H9 (cell line): ENCODE data around the gene RIPPLY3. TPM values are rescaled to one million over a fixed set of nuclear protein-coding genes. Genes with fewer than 3 reads are reported as not detected.
A peak's percentile ranks its signal among the peaks of the same experiment; 100 is the strongest.
"Not testable (repeated sequence)": the region's sequence is repeated elsewhere in the genome, so short reads cannot be mapped to it uniquely, and the experiment has no call there.

Experiments used
- DNase-seq: peaks from one replicate; pipeline ENCODE4 v3.0.0-alpha.2; 2017
- H2AFZ ChIP-seq: one replicate; pipeline ENCODE4 v1.6.1; 2013; ENCODE audit warnings: mild to moderate bottlenecking, low read length, control low read depth, moderate library complexity
- H2AK5ac ChIP-seq: 2 replicates; pipeline ENCODE4 v1.6.1; 2013; ENCODE audit warnings: low read length, control low read depth, mixed read lengths; ENCODE audit not compliant: insufficient read length
- H2BK120ac ChIP-seq: one replicate; pipeline ENCODE4 v1.6.1; 2013; ENCODE audit warnings: low read depth, mild to moderate bottlenecking, low read length, control low read depth, inconsistent platforms; ENCODE audit not compliant: poor library complexity, severe bottlenecking
- H2BK12ac ChIP-seq: 2 replicates; pipeline ENCODE4 v1.6.1; 2013; ENCODE audit warnings: low read length, control low read depth, mixed read lengths, low read depth; ENCODE audit not compliant: insufficient read length
- H2BK15ac ChIP-seq: 2 replicates; pipeline ENCODE4 v1.6.1; 2013; ENCODE audit warnings: low read depth, low read length, control low read depth
- H2BK20ac ChIP-seq: one replicate; pipeline ENCODE4 v1.6.1; 2013; ENCODE audit warnings: low read depth, mild to moderate bottlenecking, low read length, control low read depth, inconsistent platforms; ENCODE audit not compliant: poor library complexity, severe bottlenecking
- H2BK5ac ChIP-seq: 2 replicates; pipeline ENCODE4 v1.6.1; 2013; ENCODE audit warnings: low read length, control low read depth, mixed read lengths; ENCODE audit not compliant: insufficient read length
- H3K14ac ChIP-seq: 2 replicates; pipeline ENCODE4 v1.6.1; 2013; ENCODE audit warnings: low read length, control low read depth; ENCODE audit not compliant: insufficient read depth
- H3K18ac ChIP-seq: 2 replicates; pipeline ENCODE4 v1.6.1; 2013; ENCODE audit warnings: low read depth, mild to moderate bottlenecking, mixed read lengths, low read length, control low read depth; ENCODE audit not compliant: insufficient read length
- H3K23ac ChIP-seq: 2 replicates; pipeline ENCODE4 v1.6.1; 2013; ENCODE audit warnings: low read length, control low read depth, mixed read lengths, low read depth; ENCODE audit not compliant: insufficient read length
- H3K23me2 ChIP-seq: 2 replicates; pipeline ENCODE4 v1.6.1; 2013; ENCODE audit warnings: low read depth, mild to moderate bottlenecking, mixed read lengths, low read length, control low read depth; ENCODE audit not compliant: insufficient read length, poor library complexity, severe bottlenecking
- H3K27ac ChIP-seq: 2 replicates; pipeline ENCODE4 v1.5.1; 2013; ENCODE audit warnings: low read length, control low read depth, mixed read lengths, low read depth; ENCODE audit not compliant: insufficient read length
- H3K27me3 ChIP-seq: 2 replicates; pipeline ENCODE4 v1.6.1; 2013; ENCODE audit warnings: low read length, control low read depth, inconsistent platforms; ENCODE audit not compliant: insufficient read depth
- H3K4ac ChIP-seq: 2 replicates; pipeline ENCODE4 v1.6.1; 2013; ENCODE audit warnings: low read depth, mild to moderate bottlenecking, control low read depth, inconsistent platforms, low read length, moderate library complexity
- H3K4me1 ChIP-seq: 2 replicates; pipeline ENCODE4 v1.6.1; 2013; ENCODE audit warnings: low read length, control low read depth, inconsistent platforms; ENCODE audit not compliant: insufficient read depth
- H3K4me2 ChIP-seq: 2 replicates; pipeline ENCODE4 v1.6.1; 2013; ENCODE audit warnings: low read length, control low read depth, mixed read lengths; ENCODE audit not compliant: insufficient read length, insufficient read depth
- H3K56ac ChIP-seq: 2 replicates; pipeline ENCODE4 v1.6.1; 2013; ENCODE audit warnings: low read depth, mild to moderate bottlenecking, mixed read lengths, low read length, control low read depth; ENCODE audit not compliant: insufficient read length
- H3K79me1 ChIP-seq: 2 replicates; pipeline ENCODE4 v1.6.1; 2013; ENCODE audit warnings: low read depth, mild to moderate bottlenecking, moderate library complexity, low read length, control low read depth, inconsistent platforms; ENCODE audit not compliant: insufficient read depth, poor library complexity, severe bottlenecking
- H3K79me2 ChIP-seq: 2 replicates; pipeline ENCODE4 v1.6.1; 2013; ENCODE audit warnings: low read length, control low read depth, inconsistent platforms; ENCODE audit not compliant: insufficient read depth
- H3K9ac ChIP-seq: 2 replicates; pipeline ENCODE4 v1.6.1; 2013; ENCODE audit warnings: low read length, control low read depth, mixed read lengths; ENCODE audit not compliant: insufficient read length; ENCODE audit errors: extremely low read depth
- H3K9me3 ChIP-seq: one replicate; pipeline ENCODE4 v1.6.1; 2013; ENCODE audit warnings: low read depth, low read length, inconsistent platforms; ENCODE audit not compliant: control insufficient read depth
- H3T11ph ChIP-seq: one replicate; pipeline ENCODE4 v1.6.1; 2013; ENCODE audit warnings: mild to moderate bottlenecking, low read length, control low read depth, inconsistent platforms
- H4K20me1 ChIP-seq: one replicate; pipeline ENCODE4 v1.6.1; 2013; ENCODE audit not compliant: control insufficient read depth, insufficient read length, insufficient read depth
- H4K5ac ChIP-seq: 2 replicates; pipeline ENCODE4 v1.6.1; 2013; ENCODE audit warnings: low read depth, mild to moderate bottlenecking, mixed read lengths, low read length, control low read depth; ENCODE audit not compliant: insufficient read length
- H4K8ac ChIP-seq: replicated peaks from 2 replicates; pipeline ENCODE4 v1.6.1; 2013; ENCODE audit warnings: low read length, control low read depth, mixed read lengths, low read depth; ENCODE audit not compliant: insufficient read length
- H4K91ac ChIP-seq: 2 replicates; pipeline ENCODE4 v1.6.1; 2013; ENCODE audit warnings: low read depth, mild to moderate bottlenecking, moderate library complexity, mixed read lengths, low read length, control low read depth; ENCODE audit not compliant: insufficient read length
- H3K27ac Mint-ChIP-seq, 3 experiments: 2 replicates in 2 of 3; 3 replicates in 1 of 3; pipeline ENCODE4 v1.8.0; 2020 to 2021; ENCODE audit warnings: mixed read lengths in 3 of 3, mild to moderate bottlenecking in 1 of 3, moderate library complexity in 1 of 3
- H3K27me3 Mint-ChIP-seq: 2 replicates; pipeline ENCODE4 v1.8.0; 2021; ENCODE audit warnings: low read depth, mild to moderate bottlenecking, moderate library complexity, mixed read lengths
- H3K36me3 Mint-ChIP-seq, 3 experiments: 2 replicates in 2 of 3; 3 replicates in 1 of 3; pipeline ENCODE4 v1.8.0; 2020 to 2021; ENCODE audit warnings: low read depth in 3 of 3, mixed read lengths in 3 of 3; ENCODE audit not compliant: insufficient read depth in 1 of 3
- H3K4me1 Mint-ChIP-seq, 2 experiments: 2 replicates each; pipeline ENCODE4 v1.8.0; 2020; ENCODE audit warnings: mixed read lengths in 2 of 2
- H3K4me3 Mint-ChIP-seq, 2 experiments: 2 replicates in 1 of 2; 3 replicates in 1 of 2; pipeline ENCODE4 v1.8.0; 2020 to 2021; ENCODE audit warnings: mild to moderate bottlenecking in 2 of 2, mixed read lengths in 2 of 2, moderate library complexity in 1 of 2
- H3K9me3 Mint-ChIP-seq, 2 experiments: 2 replicates in 1 of 2; 3 replicates in 1 of 2; pipeline ENCODE4 v1.8.0; 2020; ENCODE audit warnings: mild to moderate bottlenecking in 2 of 2, mixed read lengths in 2 of 2, moderate library complexity in 1 of 2
- CTCF ChIP-seq: fragments of 200-600 bp; sonication (generic); conservative IDR thresholded peaks from 3 replicates; pipeline ENCODE4 v1.8.0; 2021; ENCODE audit warnings: antibody characterized with exemption, mild to moderate bottlenecking
- WGBS: extraction: QIAGEN DNeasy Blood & Tissue Kit; methylation state at CpG from one replicate; pipeline ENCODE4 v1.1.7; 2013; ENCODE audit warnings: missing lambda C conversion rate, low lambda C conversion rate, mixed read lengths; ENCODE audit not compliant: insufficient read length; ENCODE audit errors: extremely low coverage; 5-methylcytosine and 5-hydroxymethylcytosine counted together
- total RNA-seq: library from RNA; stranded (reverse); gene quantifications from 2 replicates; pipeline ENCODE4 v1.2.1, GENCODE V29; 2021

The RIPPLY3 gene
- total RNA-seq, 1 experiment from 2014 or later = 1.9 TPM

GRCh38 chr21:36988536-36988935 is 18.0 kb upstream of the RIPPLY3 start:
- Mint-ChIP-seq H3K27me3 (peaks cover 10% of the 10 kb centered on the region), H3K9me3 (peaks cover 0 to 2% of the 10 kb centered on the region in 2 experiments; a peak in 1 of 5 replicates), H3K36me3 (no peaks in the 10 kb centered on the region), H3K4me1 (peaks cover 15 to 25% of the 10 kb centered on the region in 2 experiments), H3K4me3 (no peak overlapping the region), H3K27ac (no peak overlapping the region)
- Histone ChIP-seq H4K91ac (no peak overlapping the region), H3K79me1 (no peaks in the 10 kb centered on the region), H2AFZ (no peak overlapping the region), H3T11ph (no peak overlapping the region), H3K79me2 (no peaks in the 10 kb centered on the region), H3K56ac (no peak overlapping the region), H4K5ac (no peak overlapping the region), H3K4me1 (no peaks in the 10 kb centered on the region; the same call in 1 of the 2 replicates), H3K23ac (no peak overlapping the region), H2BK5ac (no peak overlapping the region), H3K23me2 (peaks cover 8% of the 10 kb centered on the region), H3K14ac (no peak overlapping the region), H3K4ac (no peak overlapping the region), H3K4me2 (no peak overlapping the region), H3K27ac (no peak overlapping the region), H3K18ac (no peak overlapping the region), H2BK20ac (no peak overlapping the region), H3K27me3 (no peaks in the 10 kb centered on the region), H2BK120ac (no peak overlapping the region), H2AK5ac (no peak overlapping the region), H2BK12ac (no peak overlapping the region), H3K9me3 (no peaks in the 10 kb centered on the region), H4K20me1 (no peaks in the 10 kb centered on the region), H3K9ac (no peak overlapping the region), H4K8ac (no peak overlapping the region), H2BK15ac (no peak overlapping the region)
- no peak for TF ChIP-seq CTCF
- WGBS = no CpG with 5 or more reads among the region's 4 CpGs
- DNase-seq = no peak

GRCh38 chr21:36989199-36989698 is 17.3 kb upstream of the RIPPLY3 start:
- Mint-ChIP-seq H3K4me1 (peaks cover 15 to 25% of the 10 kb centered on the region in 2 experiments), H3K4me3 (peak overlapping the region; percentile 59 to 76), H3K27ac (peak overlapping the region in 1 of 3 experiments; percentile 65; a peak in 1 of 7 replicates), H3K27me3 (peaks cover 11% of the 10 kb centered on the region)
- peak overlapping the region; percentile 72 for H3K18ac ChIP-seq
- not testable (repeated sequence) for H3K79me1 ChIP-seq, H4K91ac ChIP-seq, H3K27me3 ChIP-seq, H3K79me2 ChIP-seq, DNase-seq, H2AK5ac ChIP-seq, H2AFZ ChIP-seq, H3K9me3 ChIP-seq, H2BK12ac ChIP-seq, H3K4me1 ChIP-seq, H3K9ac ChIP-seq, H3K14ac ChIP-seq, H3K9me3 Mint-ChIP-seq, H2BK5ac ChIP-seq, H3K27ac ChIP-seq, H3K4ac ChIP-seq, H2BK20ac ChIP-seq, H3T11ph ChIP-seq, H4K20me1 ChIP-seq, H3K36me3 Mint-ChIP-seq, H2BK15ac ChIP-seq, H2BK120ac ChIP-seq, H3K23ac ChIP-seq, H4K8ac ChIP-seq, H3K23me2 ChIP-seq, H4K5ac ChIP-seq, H3K56ac ChIP-seq
- peak overlapping the region; percentile 30 for H3K4me2 ChIP-seq
- no CpG with 5 or more reads among the region's 22 CpGs for WGBS
